Measurements from ENCODE around the gene SP2. TPM values are rescaled to one million over a fixed set of nuclear protein-coding genes. Genes with fewer than 3 reads are reported as not detected.

Gene SP2
- total RNA-seq, 1 experiment from 2014 or later = 3.9 TPM

- ChIA-PET POLR2A (ENCODE audit: unreplicated experiment) (no interaction called here), CTCF (no interaction called here)
- Histone ChIP-seq H3K9ac (ENCODE audit: low read length) (no peak overlapping the region), H3F3A (ENCODE audit: low read length, unreplicated experiment) (no peaks in the 10 kb centered on the region), H3K36me3 (ENCODE audit: low read depth, low read length) (peaks cover 6% of the 10 kb centered on the region; the same call in 1 of the 2 replicates), H3K27me3 (ENCODE audit: low read length) (no peaks in the 10 kb centered on the region), H3K4me3 (ENCODE audit: low read length) (no peak overlapping the region), H3K4me2 (ENCODE audit: low read length) (no peak overlapping the region), H3K9me2 (replicated peaks; ENCODE audit: low read length) (no peaks in the 10 kb centered on the region), H3K27ac (ENCODE audit: low read length) (no peak overlapping the region), H4K20me1 (ENCODE audit: low read length) (no peaks in the 10 kb centered on the region), H3K79me2 (ENCODE audit: low read length) (no peaks in the 10 kb centered on the region), H3K9me3 (ENCODE audit: low read length) (no peaks in the 10 kb centered on the region), H2AFZ (ENCODE audit: low read length) (no peak overlapping the region), H3K4me1 (ENCODE audit: insufficient read depth, low read length) (no peaks in the 10 kb centered on the region)
- ATAC-seq (no peak), DNase-seq (no peak)
- intact Hi-C loops (cut with micrococcal nuclease) = no loop called here
- BruUV-seq (replicated peaks) = no TSS peak
- TF ChIP-seq EZH2phosphoT487 (IDR thresholded peaks at IDR 0.05; ENCODE audit: borderline replicate concordance, low read length) = no peak
- no peak for TF ChIP-seq EZH2 (IDR thresholded peaks at IDR 0.05; ENCODE audit: low read length, unreplicated experiment)
- TF ChIP-seq, protein P1, sequence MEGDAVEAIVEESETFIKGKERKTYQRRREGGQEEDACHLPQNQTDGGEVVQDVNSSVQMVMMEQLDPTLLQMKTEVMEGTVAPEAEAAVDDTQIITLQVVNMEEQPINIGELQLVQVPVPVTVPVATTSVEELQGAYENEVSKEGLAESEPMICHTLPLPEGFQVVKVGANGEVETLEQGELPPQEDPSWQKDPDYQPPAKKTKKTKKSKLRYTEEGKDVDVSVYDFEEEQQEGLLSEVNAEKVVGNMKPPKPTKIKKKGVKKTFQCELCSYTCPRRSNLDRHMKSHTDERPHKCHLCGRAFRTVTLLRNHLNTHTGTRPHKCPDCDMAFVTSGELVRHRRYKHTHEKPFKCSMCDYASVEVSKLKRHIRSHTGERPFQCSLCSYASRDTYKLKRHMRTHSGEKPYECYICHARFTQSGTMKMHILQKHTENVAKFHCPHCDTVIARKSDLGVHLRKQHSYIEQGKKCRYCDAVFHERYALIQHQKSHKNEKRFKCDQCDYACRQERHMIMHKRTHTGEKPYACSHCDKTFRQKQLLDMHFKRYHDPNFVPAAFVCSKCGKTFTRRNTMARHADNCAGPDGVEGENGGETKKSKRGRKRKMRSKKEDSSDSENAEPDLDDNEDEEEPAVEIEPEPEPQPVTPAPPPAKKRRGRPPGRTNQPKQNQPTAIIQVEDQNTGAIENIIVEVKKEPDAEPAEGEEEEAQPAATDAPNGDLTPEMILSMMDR (conservative IDR thresholded peaks at IDR 0.05; ENCODE audit: low read depth, low read length) = no peak
Observed at GRCh38 chr17:47924785-47925677, 29.0 kb downstream of the SP2 start.

DNA sequence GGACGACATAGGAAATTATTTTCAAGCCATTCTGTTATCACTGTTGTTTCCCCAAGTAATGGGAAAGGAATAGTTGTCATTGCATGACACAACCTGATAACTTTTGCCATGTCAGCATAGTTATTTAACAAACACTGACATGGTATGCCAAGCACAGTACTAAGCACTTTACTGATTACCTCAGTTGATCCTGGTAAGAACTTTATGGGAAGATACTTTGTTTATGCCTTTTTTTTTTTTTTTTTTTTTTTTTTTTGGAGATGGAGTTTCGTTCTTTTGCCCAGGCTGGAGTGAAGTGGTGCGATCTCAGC, 29.6 kb downstream of the SP2 start:
- Histone ChIP-seq H3K9me2 (replicated peaks; ENCODE audit: low read length) (no peaks in the 10 kb centered on the region), H4K20me1 (ENCODE audit: low read length) (no peaks in the 10 kb centered on the region), H3K4me3 (ENCODE audit: low read length) (no peak overlapping the region), H3K9ac (ENCODE audit: low read length) (no peak overlapping the region), H2AFZ (ENCODE audit: low read length) (no peak overlapping the region), H3K9me3 (ENCODE audit: low read length) (no peaks in the 10 kb centered on the region), H3K27me3 (ENCODE audit: low read length) (no peaks in the 10 kb centered on the region), H3K36me3 (ENCODE audit: low read depth, low read length) (peaks cover 6% of the 10 kb centered on the region; the same call in 1 of the 2 replicates), H3K4me1 (ENCODE audit: insufficient read depth, low read length) (no peaks in the 10 kb centered on the region), H3K4me2 (ENCODE audit: low read length) (no peak overlapping the region), H3K79me2 (ENCODE audit: low read length) (no peaks in the 10 kb centered on the region), H3F3A (ENCODE audit: low read length, unreplicated experiment) (no peaks in the 10 kb centered on the region), H3K27ac (ENCODE audit: low read length) (no peak overlapping the region)
- ATAC-seq (no peak), DNase-seq (no peak)
- ChIA-PET POLR2A (ENCODE audit: unreplicated experiment) (no interaction called here), CTCF (no interaction called here)
- intact Hi-C loops (cut with micrococcal nuclease) = no loop called here
- no TSS peak for BruUV-seq (replicated peaks)
- TF ChIP-seq EZH2phosphoT487 (IDR thresholded peaks at IDR 0.05; ENCODE audit: borderline replicate concordance, low read length) (no peak), EZH2 (IDR thresholded peaks at IDR 0.05; ENCODE audit: low read length, unreplicated experiment) (no peak)
- TF ChIP-seq, protein P1 (conservative IDR thresholded peaks at IDR 0.05; ENCODE audit: low read depth, low read length) = no peak

DNA sequence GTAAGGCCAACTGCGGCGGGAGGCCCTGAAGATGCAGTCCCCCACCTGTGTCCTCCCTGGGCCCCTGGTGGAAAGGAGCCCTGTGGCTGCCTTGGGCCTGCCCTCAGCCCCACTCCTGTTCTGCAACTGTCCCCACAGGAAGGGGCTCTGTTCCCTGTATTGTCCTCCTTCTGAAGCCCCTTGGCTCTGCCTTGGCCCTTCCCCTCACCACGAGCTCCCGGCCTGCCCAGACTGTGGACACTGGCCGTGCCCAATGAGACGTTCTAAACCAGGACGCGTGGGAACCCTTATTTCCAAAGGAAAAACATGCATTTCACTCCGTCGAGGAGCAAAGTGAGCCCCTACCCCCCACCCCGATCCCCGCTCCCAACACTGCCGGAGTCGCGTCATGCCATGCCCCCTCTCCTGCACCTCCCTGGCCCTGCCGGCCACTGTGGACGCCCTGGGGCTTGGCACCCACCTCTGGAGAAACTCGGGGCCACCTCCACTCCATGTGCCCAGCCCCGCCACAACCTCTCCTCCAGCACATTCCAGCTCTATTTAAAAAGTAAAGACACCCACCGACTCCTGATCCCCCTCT, 31.9 kb downstream of the SP2 start:
- TF ChIP-seq EZH2 (IDR thresholded peaks at IDR 0.05; ENCODE audit: low read length, unreplicated experiment) (no peak), EZH2phosphoT487 (IDR thresholded peaks at IDR 0.05; ENCODE audit: borderline replicate concordance, low read length) (no peak)
- TF ChIP-seq, protein P1 (conservative IDR thresholded peaks at IDR 0.05; ENCODE audit: low read depth, low read length) = no peak
- intact Hi-C loops (cut with micrococcal nuclease) = no loop called here
- no peaks in the 10 kb centered on the region for H3K4me1 ChIP-seq (ENCODE audit: insufficient read depth, low read length)
- ATAC-seq (no peak), DNase-seq (no peak)
- POLR2A ChIA-PET (ENCODE audit: unreplicated experiment) = no interaction called here
- H4K20me1 ChIP-seq (ENCODE audit: low read length) = no peaks in the 10 kb centered on the region
- no TSS peak for BruUV-seq (replicated peaks)
- peaks cover 6% of the 10 kb centered on the region; the same call in 1 of the 2 replicates for H3K36me3 ChIP-seq (ENCODE audit: low read depth, low read length)
- no peak overlapping the region for H3K27ac ChIP-seq (ENCODE audit: low read length)
- H3K9me3 ChIP-seq (ENCODE audit: low read length) = no peaks in the 10 kb centered on the region
- no peak overlapping the region for H3K4me3 ChIP-seq (ENCODE audit: low read length)
- H3K79me2 ChIP-seq (ENCODE audit: low read length) = no peaks in the 10 kb centered on the region
- no peaks in the 10 kb centered on the region for H3K27me3 ChIP-seq (ENCODE audit: low read length)
- H3F3A ChIP-seq (ENCODE audit: low read length, unreplicated experiment) = no peaks in the 10 kb centered on the region
- H2AFZ ChIP-seq (ENCODE audit: low read length) = no peak overlapping the region
- no peak overlapping the region for H3K9ac ChIP-seq (ENCODE audit: low read length)
- CTCF ChIA-PET = interaction anchor here (0.6 kb wide), 1 partner anchor 32 kb away, joined by 5 read pairs; no protein-coding TSS in a partner anchor
- no peaks in the 10 kb centered on the region for H3K9me2 ChIP-seq (replicated peaks; ENCODE audit: low read length)
- no peak overlapping the region for H3K4me2 ChIP-seq (ENCODE audit: low read length)
